Duodenal mucosa (tissue), 2 donors: ENCODE data around the gene EFCC1.

Experiments used
- H3K27ac ChIP-seq: one replicate; pipeline ENCODE4 v1.7.0; 2013; ENCODE audit warnings: low read depth, low read length
- H3K27me3 ChIP-seq, 2 donors: one replicate each; pipeline ENCODE4 v1.7.0; 2013; ENCODE audit warnings: low read length in 2 of 2, control low read depth in 1 of 2; ENCODE audit not compliant: insufficient read depth in 2 of 2, control insufficient read depth in 1 of 2
- H3K36me3 ChIP-seq, 2 donors: one replicate each; pipeline ENCODE4 v1.7.0; 2013; ENCODE audit warnings: low read length in 2 of 2, control low read depth in 1 of 2; ENCODE audit not compliant: insufficient read depth in 2 of 2, control insufficient read depth in 1 of 2
- H3K4me1 ChIP-seq, 2 donors: one replicate each; pipeline ENCODE4 v1.7.0; 2013; ENCODE audit warnings: low read length in 2 of 2, control low read depth in 1 of 2; ENCODE audit not compliant: insufficient read depth in 2 of 2, control insufficient read depth in 1 of 2
- H3K4me3 ChIP-seq, 2 donors: one replicate each; pipeline ENCODE4 v1.7.0; 2013; ENCODE audit warnings: low read length in 2 of 2, low read depth in 1 of 2
- H3K9ac ChIP-seq, 2 donors: one replicate each; pipeline ENCODE4 v1.7.0; 2013; ENCODE audit warnings: low read length in 2 of 2, low read depth in 1 of 2
- H3K9me3 ChIP-seq, 2 donors: one replicate each; pipeline ENCODE4 v1.7.0; 2013; ENCODE audit warnings: low read length in 2 of 2, control low read depth in 1 of 2; ENCODE audit not compliant: control insufficient read depth in 1 of 2

EFCC1 gene

GRCh38 chr3:129002573-129003569 lies 1.8 kb downstream of the EFCC1 start:
- H3K36me3 ChIP-seq = no peaks in the 10 kb centered on the region
- H3K27ac ChIP-seq = no peak overlapping the region
- H3K4me1 ChIP-seq = peaks cover 25 to 29% of the 10 kb centered on the region in 2 donors
- H3K9ac ChIP-seq = peak overlapping the region in 1 of 2 donors; percentile 43
- peak overlapping the region; percentile 11 to 63 for H3K4me3 ChIP-seq
- H3K27me3 ChIP-seq = peaks cover 32 to 33% of the 10 kb centered on the region in 2 donors
- H3K9me3 ChIP-seq = no peaks in the 10 kb centered on the region

GRCh38 chr3:129003578-129004112 lies 2.5 kb downstream of the EFCC1 start:
- Histone ChIP-seq H3K36me3 (no peaks in the 10 kb centered on the region), H3K27ac (no peak overlapping the region), H3K9ac (peak overlapping the region in 1 of 2 donors; percentile 43), H3K4me3 (peak overlapping the region; percentile 11 to 63), H3K27me3 (peaks cover 32 to 33% of the 10 kb centered on the region in 2 donors), H3K9me3 (no peaks in the 10 kb centered on the region), H3K4me1 (peaks cover 25 to 29% of the 10 kb centered on the region in 2 donors)

GRCh38 chr3:129004639-129005295 lies 3.7 kb downstream of the EFCC1 start:
- H3K9ac ChIP-seq = peak overlapping the region; percentile 17 to 25

GRCh38 chr3:129005526-129006303 lies 4.6 kb downstream of the EFCC1 start:
- Histone ChIP-seq H3K4me3 (no peak overlapping the region), H3K27ac (no peak overlapping the region), H3K27me3 (peaks cover 21 to 26% of the 10 kb centered on the region in 2 donors), H3K9me3 (no peaks in the 10 kb centered on the region), H3K9ac (no peak overlapping the region), H3K4me1 (peaks cover 25 to 29% of the 10 kb centered on the region in 2 donors), H3K36me3 (no peaks in the 10 kb centered on the region)

More at GRCh38 chr3:129004639-129005295, 3.7 kb downstream of the EFCC1 start:
- Histone ChIP-seq H3K27me3 (peaks cover 30 to 33% of the 10 kb centered on the region in 2 donors), H3K27ac (no peak overlapping the region), H3K9me3 (no peaks in the 10 kb centered on the region), H3K4me3 (peak overlapping the region in 1 of 2 donors; percentile 9), H3K4me1 (peaks cover 25 to 29% of the 10 kb centered on the region in 2 donors), H3K36me3 (no peaks in the 10 kb centered on the region)

- peaks cover 25 to 29% of the 10 kb centered on the region in 2 donors for H3K4me1 ChIP-seq
- no peaks in the 10 kb centered on the region for H3K9me3 ChIP-seq
- H3K36me3 ChIP-seq = no peaks in the 10 kb centered on the region
- peaks cover 14 to 15% of the 10 kb centered on the region in 2 donors for H3K27me3 ChIP-seq
- H3K9ac ChIP-seq = no peak overlapping the region
- no peak overlapping the region for H3K27ac ChIP-seq
- H3K4me3 ChIP-seq = no peak overlapping the region
These were observed 5.8 kb downstream of the EFCC1 start for GRCh38 chr3:129006864-129007263.

- Histone ChIP-seq H3K27me3 (peaks cover 5 to 6% of the 10 kb centered on the region in 2 donors), H3K4me3 (no peak overlapping the region), H3K36me3 (no peaks in the 10 kb centered on the region), H3K9me3 (no peaks in the 10 kb centered on the region), H3K4me1 (peaks cover 25 to 29% of the 10 kb centered on the region in 2 donors), H3K9ac (no peak overlapping the region), H3K27ac (no peak overlapping the region)
These were observed 6.7 kb downstream of the EFCC1 start for GRCh38 chr3:129007792-129008191.

- Histone ChIP-seq H3K27me3 (no peaks in the 10 kb centered on the region), H3K4me3 (no peak overlapping the region), H3K9ac (no peak overlapping the region), H3K4me1 (peaks cover 17 to 19% of the 10 kb centered on the region in 2 donors), H3K27ac (no peak overlapping the region), H3K9me3 (no peaks in the 10 kb centered on the region), H3K36me3 (no peaks in the 10 kb centered on the region)
These were observed 8.2 kb downstream of the EFCC1 start for GRCh38 chr3:129009266-129009665.

- Histone ChIP-seq H3K4me1 (peaks cover 8 to 9% of the 10 kb centered on the region in 2 donors), H3K27ac (no peak overlapping the region), H3K9ac (no peak overlapping the region), H3K27me3 (no peaks in the 10 kb centered on the region), H3K4me3 (no peak overlapping the region), H3K9me3 (no peaks in the 10 kb centered on the region), H3K36me3 (no peaks in the 10 kb centered on the region)
These were observed 9.3 kb downstream of the EFCC1 start for GRCh38 chr3:129010310-129010956.

GRCh38 chr3:129013491-129013891 lies 12.4 kb downstream of the EFCC1 start:
- peaks cover 20 to 24% of the 10 kb centered on the region in 2 donors for H3K4me1 ChIP-seq
- peak overlapping the region; percentile 45 for H3K27ac ChIP-seq

More at GRCh38 chr3:129013491-129013891, 12.4 kb downstream of the EFCC1 start:
- Histone ChIP-seq H3K9me3 (no peaks in the 10 kb centered on the region), H3K27me3 (no peaks in the 10 kb centered on the region), H3K36me3 (no peaks in the 10 kb centered on the region), H3K9ac (no peak overlapping the region), H3K4me3 (no peak overlapping the region)
